CD14-positive monocyte (primary cell): ENCODE data around the gene BAHCC1. TPM values are rescaled to one million over a fixed set of nuclear protein-coding genes. Genes with fewer than 3 reads are reported as not detected.

Source experiments
- DNase-seq, 3 donors: peaks; one replicate each; pipeline ENCODE4 v3.0.0-alpha.2; 2011 to 2022
- H2AFZ ChIP-seq: 2 replicates; pipeline ENCODE4 v1.6.0; 2012; ENCODE audit warnings: mild to moderate bottlenecking, low read depth, low read length, inconsistent platforms; ENCODE audit not compliant: insufficient read depth, poor library complexity, severe bottlenecking
- H3K27ac ChIP-seq, 2 donors: 1 replicate in 1 of 2; 2 replicates in 1 of 2; pipeline ENCODE4 v1.5.1; 2012 to 2013; ENCODE audit warnings: low read length in 2 of 2, control low read depth in 1 of 2, inconsistent platforms in 1 of 2, low read depth in 1 of 2, mild to moderate bottlenecking in 1 of 2
- H3K27me3 ChIP-seq, 2 donors: one replicate each; pipeline versions ENCODE4 v1.6.0 to v1.6.1; 2011 to 2013; ENCODE audit warnings: low read length in 2 of 2; ENCODE audit not compliant: control insufficient read depth in 2 of 2, insufficient read depth in 2 of 2
- H3K36me3 ChIP-seq, 2 donors: replicated peaks in 1 of 2; 1 replicate in 1 of 2; 2 replicates in 1 of 2; pipeline versions ENCODE4 v1.5.1 to v1.6.1; 2012 to 2013; ENCODE audit warnings: low read length in 2 of 2, control low read depth in 1 of 2, inconsistent platforms in 1 of 2, mild to moderate bottlenecking in 1 of 2; ENCODE audit not compliant: insufficient read depth in 2 of 2, control insufficient read depth in 1 of 2
- H3K4me1 ChIP-seq, 2 donors: 1 replicate in 1 of 2; 2 replicates in 1 of 2; pipeline versions ENCODE4 v1.5.1 to v1.6.1; 2012 to 2013; ENCODE audit warnings: low read length in 2 of 2, control low read depth in 1 of 2, inconsistent platforms in 1 of 2, mild to moderate bottlenecking in 1 of 2, moderate library complexity in 1 of 2; ENCODE audit not compliant: insufficient read depth in 2 of 2, control insufficient read depth in 1 of 2
- H3K4me2 ChIP-seq: replicated peaks from 2 replicates; pipeline ENCODE3; 2012; ENCODE audit warnings: low read length, moderate library complexity, mild to moderate bottlenecking; ENCODE audit not compliant: poor library complexity, severe bottlenecking; ENCODE audit errors: extremely low read depth
- H3K4me3 ChIP-seq, 3 experiments: fragments of 200-600 bp in 1 of 3; sonication (generic) in 1 of 3; replicated peaks in 1 of 3; 1 replicate in 2 of 3; 2 replicates in 1 of 3; pipeline ENCODE4 v1.5.1; 2011 to 2013; ENCODE audit warnings: low read length in 3 of 3, mild to moderate bottlenecking in 3 of 3, control low read depth in 2 of 3, low read depth in 2 of 3, inconsistent platforms in 1 of 3, moderate library complexity in 1 of 3
- H3K79me2 ChIP-seq: 2 replicates; pipeline ENCODE4 v1.6.0; 2012; ENCODE audit warnings: mild to moderate bottlenecking, control low read depth, inconsistent platforms, low read length, moderate library complexity; ENCODE audit not compliant: insufficient read depth
- H3K9ac ChIP-seq: 2 replicates; pipeline ENCODE4 v1.6.0; 2017; ENCODE audit warnings: low read length, mild to moderate bottlenecking; ENCODE audit not compliant: insufficient read depth, poor library complexity, severe bottlenecking
- H3K9me3 ChIP-seq, 2 donors: replicated peaks in 1 of 2; 1 replicate in 1 of 2; 2 replicates in 1 of 2; pipeline versions ENCODE4 v1.5.1 to v1.6.1; 2012 to 2013; ENCODE audit warnings: low read length in 2 of 2, control low read depth in 1 of 2; ENCODE audit not compliant: control insufficient read depth in 1 of 2, insufficient read depth in 1 of 2
- H4K20me1 ChIP-seq: 2 replicates; pipeline ENCODE4 v1.6.0; 2012; ENCODE audit warnings: mild to moderate bottlenecking, low read length, control low read depth, moderate library complexity; ENCODE audit not compliant: insufficient read depth
- H3K27ac Mint-ChIP-seq, 7 donors: one replicate each; pipeline ENCODE4 v1.8.0; 2020; ENCODE audit warnings: mild to moderate bottlenecking in 7 of 7, mixed read lengths in 7 of 7, moderate library complexity in 6 of 7, inconsistent platforms in 2 of 7
- H3K27me3 Mint-ChIP-seq, 3 donors: one replicate each; pipeline ENCODE4 v1.8.0; 2021 to 2022; ENCODE audit warnings: low read depth in 3 of 3, mild to moderate bottlenecking in 3 of 3, mixed read lengths in 3 of 3, moderate library complexity in 3 of 3, inconsistent platforms in 1 of 3
- H3K36me3 Mint-ChIP-seq, 2 donors: one replicate each; pipeline ENCODE4 v1.8.0; 2020; ENCODE audit warnings: mixed read lengths in 2 of 2, inconsistent platforms in 1 of 2, mild to moderate bottlenecking in 1 of 2
- H3K4me1 Mint-ChIP-seq: one replicate; pipeline ENCODE4 v1.8.0; 2020; ENCODE audit warnings: mild to moderate bottlenecking, mixed read lengths
- H3K4me3 Mint-ChIP-seq, 2 donors: one replicate each; pipeline ENCODE4 v1.8.0; 2020; ENCODE audit warnings: mild to moderate bottlenecking in 2 of 2, mixed read lengths in 2 of 2, moderate library complexity in 1 of 2
- H3K9me3 Mint-ChIP-seq, 7 donors: one replicate each; pipeline ENCODE4 v1.8.0; 2020 to 2022; ENCODE audit warnings: mixed read lengths in 7 of 7, mild to moderate bottlenecking in 6 of 7, moderate library complexity in 6 of 7, inconsistent platforms in 2 of 7
- WGBS: methylation state at CpG from one replicate; pipeline ENCODE4 v1.1.5; 2013; ENCODE audit warnings: missing lambda C conversion rate; ENCODE audit not compliant: insufficient coverage; 5-methylcytosine and 5-hydroxymethylcytosine counted together
- intact Hi-C, 2 donors: fragments of 100-400 bp; cut with micrococcal nuclease; formaldehyde crosslinking; loops; one replicate each; pipeline versions ENCODE4 v1.15.0 to v1.15.1; 2023
- polyA plus RNA-seq, 3 donors: library from polyadenylated mRNA; depleted of rRNA in 1 of 3; unstranded in 2 of 3; stranded (reverse) in 1 of 3; fragments of 300-500 nt in 2 of 3; fragments of >200 nt in 1 of 3; fragmentation: Illumina TruSeq in 2 of 3; gene quantifications; 1 replicate in 2 of 3; 2 replicates in 1 of 3; pipeline ENCODE4 v1.2.3, GENCODE V29; 2012 to 2021
- TF ChIP-seq, protein P1 (sequence below): fragments of 200-600 bp; IDR thresholded peaks from one replicate; pipeline ENCODE4 v1.8.0; 2022; ENCODE audit warnings: antibody characterized with exemption, mild to moderate bottlenecking

The BAHCC1 gene
- polyA plus RNA-seq, 3 donors: 0.11 to 8.8 (median 0.27) TPM

GRCh38 chr17:81348097-81349055 lies 46.9 kb upstream of the BAHCC1 start:
- Mint-ChIP-seq H3K36me3 (no peaks in the 10 kb centered on the region), H3K4me1 (peaks cover 61% of the 10 kb centered on the region), H3K27ac (peak overlapping the region in 4 of 7 donors; percentile 63 to 94 (median 82)), H3K9me3 (peaks cover 0 to 3% (median 0%) of the 10 kb centered on the region in 7 donors), H3K4me3 (peak overlapping the region in 1 of 2 donors; percentile 33), H3K27me3 (peaks cover 0 to 8% (median 6%) of the 10 kb centered on the region in 3 donors)
- intact Hi-C loops: no loop called here
- Histone ChIP-seq H3K9ac (no peak overlapping the region), H3K79me2 (peaks cover 34% of the 10 kb centered on the region), H3K27ac (no peak overlapping the region), H3K4me3 (no peak overlapping the region), H3K36me3 (no peaks in the 10 kb centered on the region), H2AFZ (no peak overlapping the region), H3K27me3 (no peaks in the 10 kb centered on the region), H3K9me3 (no peaks in the 10 kb centered on the region), H4K20me1 (peaks cover 18% of the 10 kb centered on the region), H3K4me2 (no peak overlapping the region), H3K4me1 (peaks cover 70 to 72% of the 10 kb centered on the region in 2 donors)
- WGBS: 83% methylated on average over 15 of the region's 21 CpGs
- TF ChIP-seq, protein P1, sequence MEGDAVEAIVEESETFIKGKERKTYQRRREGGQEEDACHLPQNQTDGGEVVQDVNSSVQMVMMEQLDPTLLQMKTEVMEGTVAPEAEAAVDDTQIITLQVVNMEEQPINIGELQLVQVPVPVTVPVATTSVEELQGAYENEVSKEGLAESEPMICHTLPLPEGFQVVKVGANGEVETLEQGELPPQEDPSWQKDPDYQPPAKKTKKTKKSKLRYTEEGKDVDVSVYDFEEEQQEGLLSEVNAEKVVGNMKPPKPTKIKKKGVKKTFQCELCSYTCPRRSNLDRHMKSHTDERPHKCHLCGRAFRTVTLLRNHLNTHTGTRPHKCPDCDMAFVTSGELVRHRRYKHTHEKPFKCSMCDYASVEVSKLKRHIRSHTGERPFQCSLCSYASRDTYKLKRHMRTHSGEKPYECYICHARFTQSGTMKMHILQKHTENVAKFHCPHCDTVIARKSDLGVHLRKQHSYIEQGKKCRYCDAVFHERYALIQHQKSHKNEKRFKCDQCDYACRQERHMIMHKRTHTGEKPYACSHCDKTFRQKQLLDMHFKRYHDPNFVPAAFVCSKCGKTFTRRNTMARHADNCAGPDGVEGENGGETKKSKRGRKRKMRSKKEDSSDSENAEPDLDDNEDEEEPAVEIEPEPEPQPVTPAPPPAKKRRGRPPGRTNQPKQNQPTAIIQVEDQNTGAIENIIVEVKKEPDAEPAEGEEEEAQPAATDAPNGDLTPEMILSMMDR: no peak
- DNase-seq: no peak

DNA sequence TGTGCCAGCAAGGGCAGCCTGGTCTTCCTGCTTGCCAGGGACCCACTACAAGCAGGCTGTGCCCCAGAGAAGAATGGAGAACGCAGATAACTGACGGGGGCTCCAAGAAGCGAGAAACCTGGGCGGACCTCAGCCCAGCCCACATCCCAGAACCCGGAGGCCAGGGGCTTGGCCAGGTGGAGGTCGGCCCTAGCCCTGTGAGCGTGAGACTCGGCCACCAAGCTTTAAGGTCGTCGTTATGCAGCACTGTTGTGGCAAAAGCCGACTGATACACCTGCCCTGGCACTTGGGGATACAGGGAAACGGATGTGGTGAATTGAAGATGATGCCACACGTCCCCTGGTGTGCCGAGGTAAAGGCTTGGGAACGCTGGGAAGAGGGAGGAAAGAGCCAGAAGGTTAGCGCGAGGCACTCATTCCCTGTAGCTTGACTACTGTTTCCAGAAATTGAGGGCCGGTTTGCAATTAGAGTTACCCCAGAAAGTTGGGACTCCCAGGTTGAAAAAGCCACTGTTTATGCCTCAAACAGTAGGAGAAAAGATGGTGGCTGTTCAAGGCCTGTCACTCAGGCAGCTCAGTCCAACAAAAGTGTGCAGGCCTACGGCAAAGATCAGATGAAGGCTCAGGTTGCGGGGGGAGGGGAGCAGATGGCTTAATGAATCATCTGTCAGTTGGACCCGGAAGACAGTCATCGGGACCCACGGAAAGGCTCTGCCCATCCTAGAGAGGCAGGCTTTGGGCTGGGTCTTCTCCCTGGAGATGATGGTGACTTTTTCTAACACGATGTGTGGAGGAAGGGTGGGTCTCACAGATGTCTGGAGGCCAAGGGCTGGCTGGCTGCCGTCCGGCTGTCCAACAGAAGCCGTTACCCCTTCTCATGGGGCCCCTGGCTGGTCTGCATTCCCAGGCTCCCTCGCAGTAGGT lies 45.6 kb upstream of the BAHCC1 start:
- Mint-ChIP-seq H3K4me3 (peak overlapping the region; percentile 63 to 67), H3K27ac (peak overlapping the region; percentile 77 to 94 (median 88)), H3K9me3 (peaks cover 0 to 3% (median 0%) of the 10 kb centered on the region in 7 donors), H3K27me3 (peaks cover 0 to 2% (median 2%) of the 10 kb centered on the region in 3 donors), H3K4me1 (peaks cover 54% of the 10 kb centered on the region), H3K36me3 (no peaks in the 10 kb centered on the region)
- WGBS: 81% methylated on average over 23 of the region's 28 CpGs
- Histone ChIP-seq H3K27ac (peak overlapping the region; percentile 86 to 88), H3K79me2 (peaks cover 21% of the 10 kb centered on the region), H2AFZ (peak overlapping the region; percentile 4), H3K9ac (peak overlapping the region; percentile 45), H3K27me3 (no peaks in the 10 kb centered on the region), H3K4me3 (peak overlapping the region in 1 of 3 experiments; percentile 56), H3K9me3 (no peaks in the 10 kb centered on the region), H3K4me2 (peak overlapping the region; percentile 61), H3K4me1 (peaks cover 60 to 63% of the 10 kb centered on the region in 2 donors), H3K36me3 (no peaks in the 10 kb centered on the region), H4K20me1 (peaks cover 6% of the 10 kb centered on the region)
- TF ChIP-seq, protein P1: no peak
- peak in 2 of 3 donors; percentile 46 to 53 for DNase-seq
- intact Hi-C loops: no loop called here
